Lower leg skin (tissue), 4 donors: ENCODE results near the gene RENBP. TPM values are rescaled to one million over a fixed set of nuclear protein-coding genes. Genes with fewer than 3 reads are reported as not detected.

ENCODE experiments used
- DNase-seq, 2 donors: peaks; one replicate each; pipeline ENCODE4 v3.0.0-alpha.2; 2019; ENCODE audit warnings: low spot score in 2 of 2
- H3K4me3 ChIP-seq: fragments of 200-600 bp; sonication (generic); 2 replicates; pipeline ENCODE4 v1.5.1; 2017; ENCODE audit warnings: mild to moderate bottlenecking, low read depth; ENCODE audit not compliant: poor library complexity, severe bottlenecking
- CTCF ChIP-seq, 3 donors: fragments of 450-650 bp; IDR thresholded peaks; one replicate each; pipeline ENCODE4 v1.5.1; 2016; ENCODE audit warnings: antibody characterized with exemption in 3 of 3, mild to moderate bottlenecking in 3 of 3, moderate library complexity in 2 of 3
- POLR2A ChIP-seq, 2 donors: fragments of 450-650 bp; IDR thresholded peaks; one replicate each; pipeline ENCODE4 v1.6.1; 2016 to 2017; ENCODE audit warnings: antibody characterized with exemption in 2 of 2, mild to moderate bottlenecking in 1 of 2, moderate library complexity in 1 of 2
- WGBS, 2 donors: methylation state at CpG; one replicate each; pipeline ENCODE4 v1.1.5; 2018; 5-methylcytosine and 5-hydroxymethylcytosine counted together
- intact Hi-C: fragments of 100-400 bp; cut with DNase I; formaldehyde crosslinking; loops from one replicate; pipeline ENCODE4 v1.15.0; 2023; ENCODE audit warnings: low total_unique reads
- total RNA-seq, 4 donors: library from RNA; depleted of rRNA; stranded (reverse); fragments of >200 nt; gene quantifications; one replicate each; pipeline ENCODE4 v1.1.0, GENCODE V29; 2016

The RENBP gene
- total RNA-seq, 4 donors from 2014 or later = 0.76 to 11.8 (median 4.2) TPM

GRCh38 chrX:153909024-153909979 lies 35.1 kb downstream of the RENBP start:
- TF ChIP-seq CTCF (IDR thresholded peaks at IDR 0.05) (no peak), POLR2A (IDR thresholded peaks at IDR 0.05) (no peak)
- no peak for DNase-seq
- intact Hi-C loops = no loop called here
- no peak overlapping the region for H3K4me3 ChIP-seq
- WGBS, 2 donors = 79 to 87% methylated on average over 18 to 36 of the region's 37 CpGs

GRCh38 chrX:153908219-153908860 lies 36.1 kb downstream of the RENBP start:
- no peak for DNase-seq
- no peak for TF ChIP-seq POLR2A (IDR thresholded peaks at IDR 0.05)
- TF ChIP-seq CTCF (IDR thresholded peaks at IDR 0.05) = no peak
- intact Hi-C loops = no loop called here
- 80 to 89% methylated on average over 12 to 23 of the region's 23 CpGs for WGBS, 2 donors
- no peak overlapping the region for H3K4me3 ChIP-seq

- intact Hi-C loops = no loop called here
- TF ChIP-seq CTCF (IDR thresholded peaks at IDR 0.05) = no peak
- TF ChIP-seq POLR2A (IDR thresholded peaks at IDR 0.05) = no peak
These were observed 37.0 kb downstream of the RENBP start for GRCh38 chrX:153907456-153907855.

GRCh38 chrX:153906126-153906917 lies 38.1 kb downstream of the RENBP start:
- DNase-seq = no peak
- WGBS, 2 donors = 69 to 100% methylated on average over 1 to 19 of the region's 27 CpGs
- no peak overlapping the region for H3K4me3 ChIP-seq
- TF ChIP-seq CTCF (IDR thresholded peaks at IDR 0.05) (no peak), POLR2A (IDR thresholded peaks at IDR 0.05) (no peak)
- intact Hi-C loops = no loop called here

More at GRCh38 chrX:153907456-153907855, 37.0 kb downstream of the RENBP start:
- no peak for DNase-seq
- no peak overlapping the region for H3K4me3 ChIP-seq
- WGBS, 2 donors = 70 to 90% methylated on average over 2 to 8 of the region's 12 CpGs

GRCh38 chrX:153905481-153906095 lies 38.9 kb downstream of the RENBP start:
- DNase-seq = no peak
- whole genome bisulfite sequencing, 2 donors = 82 to 93% methylated on average over 3 to 27 of the region's 32 CpGs
- TF ChIP-seq POLR2A (IDR thresholded peaks at IDR 0.05) (no peak), CTCF (IDR thresholded peaks at IDR 0.05) (no peak)
- no peak overlapping the region for H3K4me3 ChIP-seq
- intact Hi-C loops = no loop called here
